ENCODE measurements around the gene BRICD5.

- TF ChIP-seq, protein P1, sequence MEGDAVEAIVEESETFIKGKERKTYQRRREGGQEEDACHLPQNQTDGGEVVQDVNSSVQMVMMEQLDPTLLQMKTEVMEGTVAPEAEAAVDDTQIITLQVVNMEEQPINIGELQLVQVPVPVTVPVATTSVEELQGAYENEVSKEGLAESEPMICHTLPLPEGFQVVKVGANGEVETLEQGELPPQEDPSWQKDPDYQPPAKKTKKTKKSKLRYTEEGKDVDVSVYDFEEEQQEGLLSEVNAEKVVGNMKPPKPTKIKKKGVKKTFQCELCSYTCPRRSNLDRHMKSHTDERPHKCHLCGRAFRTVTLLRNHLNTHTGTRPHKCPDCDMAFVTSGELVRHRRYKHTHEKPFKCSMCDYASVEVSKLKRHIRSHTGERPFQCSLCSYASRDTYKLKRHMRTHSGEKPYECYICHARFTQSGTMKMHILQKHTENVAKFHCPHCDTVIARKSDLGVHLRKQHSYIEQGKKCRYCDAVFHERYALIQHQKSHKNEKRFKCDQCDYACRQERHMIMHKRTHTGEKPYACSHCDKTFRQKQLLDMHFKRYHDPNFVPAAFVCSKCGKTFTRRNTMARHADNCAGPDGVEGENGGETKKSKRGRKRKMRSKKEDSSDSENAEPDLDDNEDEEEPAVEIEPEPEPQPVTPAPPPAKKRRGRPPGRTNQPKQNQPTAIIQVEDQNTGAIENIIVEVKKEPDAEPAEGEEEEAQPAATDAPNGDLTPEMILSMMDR (IDR thresholded peaks at IDR 0.05): no peak
- TF ChIP-seq POLR2A (IDR thresholded peaks at IDR 0.05; ENCODE audit: low read depth): no peak
- TF ChIP-seq EP300 (IDR thresholded peaks at IDR 0.05): no peak
Observed at GRCh38 chr16:2246301-2246885, 35.7 kb upstream of the BRICD5 start.
